A549 (cell line): Measurements from ENCODE around the gene ANXA6.

Source experiments
- CHD4 ChIP-seq: fragments of 200-600 bp; sonication (generic); IDR thresholded peaks from 2 replicates; pipeline ENCODE4 v1.6.1; 2016; ENCODE audit warnings: antibody characterized with exemption, mild to moderate bottlenecking, borderline replicate concordance
- CTCF ChIP-seq: fragments of >200 bp; sonication (Bioruptor Twin); formaldehyde crosslinking; IDR thresholded peaks from 3 replicates; pipeline ENCODE4 v1.5.1; 2016
- POLR2A ChIP-seq: IDR thresholded peaks from 2 replicates; pipeline ENCODE4 v1.6.1; 2012; ENCODE audit warnings: mild to moderate bottlenecking, low read length
- RAD21 ChIP-seq, 2 experiments: fragments of >200 bp in 1 of 2; sonication (Bioruptor Twin) in 1 of 2; formaldehyde crosslinking in 1 of 2; IDR thresholded peaks in 1 of 2; conservative IDR thresholded peaks in 1 of 2; 2 replicates in 1 of 2; 3 replicates in 1 of 2; pipeline ENCODE4 v1.6.1; 2012 to 2018; ENCODE audit warnings: inconsistent platforms in 1 of 2
- RNF2 ChIP-seq: fragments of 200-600 bp; sonication (generic); IDR thresholded peaks from 2 replicates; pipeline ENCODE4 v1.6.1; 2016; ENCODE audit warnings: low read depth, mild to moderate bottlenecking, antibody characterized with exemption, moderate library complexity, borderline replicate concordance
- SMC3 ChIP-seq: fragments of >200 bp; sonication (Bioruptor Twin); formaldehyde crosslinking; IDR thresholded peaks from 3 replicates; pipeline ENCODE4 v1.6.1; 2018; ENCODE audit warnings: inconsistent platforms
- ZFP36 ChIP-seq: fragments of 450-650 bp; IDR thresholded peaks from 2 replicates; pipeline ENCODE4 v1.6.1; 2014; ENCODE audit warnings: borderline replicate concordance; ENCODE audit not compliant: partially characterized antibody
- ZNF302 ChIP-seq: fragments of 250-450 bp; sonication (Bioruptor Pico); IDR thresholded peaks from 2 replicates; pipeline ENCODE4 v1.9.0; 2021; ENCODE audit warnings: inconsistent platforms, mild to moderate bottlenecking, moderate library complexity

GRCh38 chr5:151200913-151201595 is 43.5 kb upstream of the ANXA6 start:
- TF ChIP-seq RNF2 (no peak), CTCF (no peak), ZNF302 (CRISPR knock-in tag) (no peak), POLR2A (no peak), RAD21 (conservative IDR thresholded peaks at IDR 0.05 in 1 of 2, IDR thresholded peaks at IDR 0.05 in 1 of 2) (no peak), SMC3 (no peak), ZFP36 (no peak), CHD4 (no peak)
